Neutrophil (primary cell): ENCODE measurements around the gene FSTL4.

Source experiments
- H3K27ac ChIP-seq: fragments of 200-600 bp; sonication (generic); 2 replicates; pipeline ENCODE4 v1.5.1; 2016; ENCODE audit warnings: mild to moderate bottlenecking, moderate library complexity
- H3K27me3 ChIP-seq: fragments of 200-600 bp; sonication (generic); 2 replicates; pipeline ENCODE4 v1.6.0; 2016; ENCODE audit warnings: mild to moderate bottlenecking
- H3K36me3 ChIP-seq: fragments of 200-600 bp; sonication (generic); 2 replicates; pipeline ENCODE4 v1.5.1; 2017
- H3K4me1 ChIP-seq, 2 experiments: fragments of 200-600 bp in 1 of 2; sonication (generic) in 1 of 2; 1 replicate in 1 of 2; 2 replicates in 1 of 2; pipeline versions ENCODE4 v1.5.1 to v1.6.1; 2013 to 2016; ENCODE audit warnings: low read depth in 1 of 2, low read length in 1 of 2, mild to moderate bottlenecking in 1 of 2, moderate library complexity in 1 of 2; ENCODE audit not compliant: control insufficient read depth in 1 of 2, insufficient read depth in 1 of 2
- H3K4me3 ChIP-seq, 2 experiments: fragments of 200-600 bp in 1 of 2; sonication (generic) in 1 of 2; 1 replicate in 1 of 2; 2 replicates in 1 of 2; pipeline ENCODE4 v1.5.1; 2013 to 2016; ENCODE audit warnings: low read depth in 1 of 2, low read length in 1 of 2, mild to moderate bottlenecking in 1 of 2, moderate library complexity in 1 of 2
- H3K9me3 ChIP-seq: fragments of 200-600 bp; sonication (generic); 2 replicates; pipeline ENCODE4 v1.5.1; 2016
- CTCF ChIP-seq: fragments of 200-600 bp; sonication (generic); IDR thresholded peaks from 2 replicates; pipeline ENCODE4 v1.5.1; 2016; ENCODE audit warnings: antibody characterized with exemption

The FSTL4 gene

GRCh38 chr5:133382661-133383579 lies 229.4 kb downstream of the FSTL4 start:
- Histone ChIP-seq H3K27me3 (peaks cover 9% of the 10 kb centered on the region), H3K27ac (no peak overlapping the region), H3K36me3 (no peaks in the 10 kb centered on the region), H3K9me3 (no peaks in the 10 kb centered on the region), H3K4me1 (no peaks in the 10 kb centered on the region), H3K4me3 (no peak overlapping the region)
- TF ChIP-seq CTCF = no peak

- TF ChIP-seq CTCF = no peak
- H3K4me1 ChIP-seq = no peaks in the 10 kb centered on the region
- H3K4me3 ChIP-seq = no peak overlapping the region
- H3K27me3 ChIP-seq = peaks cover 9% of the 10 kb centered on the region
- peaks cover 6% of the 10 kb centered on the region for H3K9me3 ChIP-seq
- no peaks in the 10 kb centered on the region for H3K36me3 ChIP-seq
- H3K27ac ChIP-seq = no peak overlapping the region
These were observed 230.6 kb downstream of the FSTL4 start for GRCh38 chr5:133381571-133382365.

- no peak overlapping the region for H3K4me3 ChIP-seq
- H3K36me3 ChIP-seq = no peaks in the 10 kb centered on the region
- H3K27me3 ChIP-seq = peaks cover 9% of the 10 kb centered on the region
- no peaks in the 10 kb centered on the region for H3K4me1 ChIP-seq
- no peak for TF ChIP-seq CTCF
- H3K9me3 ChIP-seq = peaks cover 6% of the 10 kb centered on the region
- H3K27ac ChIP-seq = no peak overlapping the region
These were observed 231.3 kb downstream of the FSTL4 start for GRCh38 chr5:133381041-133381440.

GRCh38 chr5:133377736-133378135 lies 234.6 kb downstream of the FSTL4 start:
- H3K9me3 ChIP-seq = peaks cover 6% of the 10 kb centered on the region
- no peaks in the 10 kb centered on the region for H3K36me3 ChIP-seq
- H3K4me3 ChIP-seq = no peak overlapping the region
- TF ChIP-seq CTCF = no peak
- no peak overlapping the region for H3K27ac ChIP-seq
- H3K27me3 ChIP-seq = peaks cover 9% of the 10 kb centered on the region
- no peaks in the 10 kb centered on the region for H3K4me1 ChIP-seq

- H3K4me3 ChIP-seq = no peak overlapping the region
- no peak for TF ChIP-seq CTCF
- H3K27ac ChIP-seq = no peak overlapping the region
- H3K27me3 ChIP-seq = peaks cover 6% of the 10 kb centered on the region
- H3K9me3 ChIP-seq = peaks cover 6% of the 10 kb centered on the region
- no peaks in the 10 kb centered on the region for H3K4me1 ChIP-seq
- H3K36me3 ChIP-seq = no peaks in the 10 kb centered on the region
These were observed 235.4 kb downstream of the FSTL4 start for GRCh38 chr5:133376986-133377385.
